Activated T-helper 9 cell treated with anti-CD3 and anti-CD28 coated beads, Interleukin-2, amount 50 U/mL, for 16 hours (primary cell): ENCODE measurements around the gene PAX8.

Experiments
- DNase-seq: peaks from one replicate; pipeline ENCODE4 v3.0.0-alpha.2; 2020; ENCODE audit warnings: low read depth

Gene PAX8

DNA sequence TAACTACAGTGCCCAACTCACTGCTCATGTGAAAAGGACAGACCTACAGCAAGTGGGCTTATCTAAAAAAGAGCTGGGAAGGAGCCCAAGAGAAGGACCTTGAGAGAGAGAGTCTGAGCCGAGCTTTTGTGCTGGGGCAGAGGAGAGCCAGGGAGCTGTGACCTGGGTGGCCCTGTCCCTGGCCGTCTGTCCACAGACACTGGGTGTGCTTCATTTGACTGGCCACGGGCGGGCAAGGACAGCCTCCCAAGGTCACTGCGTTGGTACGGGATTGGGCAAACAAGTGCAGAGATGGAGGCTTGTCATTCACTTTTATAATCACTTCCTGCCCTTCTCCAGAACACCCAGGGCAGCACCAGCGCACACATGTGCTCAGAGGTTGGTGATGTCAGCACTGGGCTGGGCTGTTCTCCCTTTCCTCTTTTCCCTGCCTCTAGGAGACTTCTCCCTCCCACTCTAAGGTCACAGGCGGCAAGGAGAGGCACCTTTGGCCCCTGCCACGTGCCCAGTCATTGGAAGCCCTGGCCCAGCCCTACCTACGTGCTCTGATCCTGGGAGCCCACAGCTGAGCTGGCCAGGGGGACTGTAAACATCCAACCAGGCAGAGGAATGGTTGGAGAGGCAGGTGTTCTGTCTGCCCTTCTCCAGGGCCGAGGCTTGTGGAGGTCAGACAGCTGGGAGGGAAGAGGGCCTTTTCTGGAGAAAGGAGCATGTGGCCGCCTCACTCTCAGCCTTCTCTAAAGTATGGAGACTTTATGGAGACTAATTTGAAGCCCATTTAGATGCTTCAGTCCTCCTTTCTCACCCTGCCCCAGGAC is 111.4 kb downstream of the PAX8 start:
- DNase-seq = peak; percentile 20

DNA sequence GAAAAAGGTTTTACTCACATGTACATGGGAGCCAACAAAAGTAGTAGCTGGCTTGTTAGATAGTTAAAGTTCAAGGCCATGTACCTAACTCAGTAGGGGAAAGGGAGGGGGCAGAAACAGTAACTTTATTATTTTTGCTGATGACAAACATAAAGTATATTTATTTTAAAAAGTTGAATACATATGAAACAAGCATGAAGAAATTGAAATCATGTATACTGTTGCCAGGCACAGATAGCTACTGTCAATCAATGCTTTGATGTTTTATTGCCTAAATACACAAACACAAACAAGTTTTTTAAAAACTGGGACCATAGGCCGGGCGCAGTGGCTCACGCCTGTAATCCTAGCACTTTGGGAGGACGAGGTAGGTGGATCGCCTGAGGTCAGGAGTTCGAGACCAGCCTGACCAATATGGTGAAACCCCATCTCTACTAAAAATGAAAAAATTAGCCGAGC is 112.5 kb downstream of the PAX8 start:
- DNase-seq = no peak
